ENCODE results near the gene FEM1C. TPM values are rescaled to one million over a fixed set of nuclear protein-coding genes. Genes with fewer than 3 reads are reported as not detected.

Gene FEM1C
- total RNA-seq, 2 donors from 2014 or later = 4.9 to 11.9 TPM

- H3K36me3 ChIP-seq (replicated peaks in 1 of 2; ENCODE audit: insufficient read depth in 1 of 2, low read depth in 2 of 2) = peaks cover 6 to 12% of the 10 kb centered on the region in 2 donors
- DNase-seq (no peak), ATAC-seq (no peak)
- H3K4me1 ChIP-seq = peaks cover 35% of the 10 kb centered on the region
- H3K9me3 ChIP-seq = no peaks in the 10 kb centered on the region
- H3K4me3 ChIP-seq = no peak overlapping the region
- no peak overlapping the region for H3K27ac ChIP-seq
- no peaks in the 10 kb centered on the region for H3K27me3 ChIP-seq
- intact Hi-C loops (cut with DNase I) = no loop called here
- TF ChIP-seq POLR2A (IDR thresholded peaks at IDR 0.05) = no peak
- TF ChIP-seq, protein P1, sequence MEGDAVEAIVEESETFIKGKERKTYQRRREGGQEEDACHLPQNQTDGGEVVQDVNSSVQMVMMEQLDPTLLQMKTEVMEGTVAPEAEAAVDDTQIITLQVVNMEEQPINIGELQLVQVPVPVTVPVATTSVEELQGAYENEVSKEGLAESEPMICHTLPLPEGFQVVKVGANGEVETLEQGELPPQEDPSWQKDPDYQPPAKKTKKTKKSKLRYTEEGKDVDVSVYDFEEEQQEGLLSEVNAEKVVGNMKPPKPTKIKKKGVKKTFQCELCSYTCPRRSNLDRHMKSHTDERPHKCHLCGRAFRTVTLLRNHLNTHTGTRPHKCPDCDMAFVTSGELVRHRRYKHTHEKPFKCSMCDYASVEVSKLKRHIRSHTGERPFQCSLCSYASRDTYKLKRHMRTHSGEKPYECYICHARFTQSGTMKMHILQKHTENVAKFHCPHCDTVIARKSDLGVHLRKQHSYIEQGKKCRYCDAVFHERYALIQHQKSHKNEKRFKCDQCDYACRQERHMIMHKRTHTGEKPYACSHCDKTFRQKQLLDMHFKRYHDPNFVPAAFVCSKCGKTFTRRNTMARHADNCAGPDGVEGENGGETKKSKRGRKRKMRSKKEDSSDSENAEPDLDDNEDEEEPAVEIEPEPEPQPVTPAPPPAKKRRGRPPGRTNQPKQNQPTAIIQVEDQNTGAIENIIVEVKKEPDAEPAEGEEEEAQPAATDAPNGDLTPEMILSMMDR (IDR thresholded peaks at IDR 0.05) = no peak
Observed at GRCh38 chr5:115522832-115523403, 21.7 kb downstream of the FEM1C start.

DNA sequence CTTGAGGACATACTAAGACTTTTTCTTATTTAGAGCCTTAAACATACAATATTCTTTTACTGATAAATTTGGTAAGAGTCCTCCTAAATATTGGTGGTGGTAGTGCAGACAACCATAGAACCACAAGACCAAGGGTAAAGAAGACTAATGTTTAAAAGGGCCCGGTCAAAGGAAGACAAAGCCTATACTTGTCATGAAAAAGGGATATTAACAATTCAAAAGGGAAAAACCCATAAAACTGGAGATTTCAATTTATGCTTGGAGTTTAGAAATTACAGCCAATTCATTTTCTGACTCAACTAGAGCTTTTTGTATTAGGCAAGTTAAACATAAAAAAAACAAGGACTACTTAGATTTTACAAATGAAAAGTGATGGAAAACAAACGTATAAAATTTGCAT, 24.4 kb downstream of the FEM1C start:
- Histone ChIP-seq H3K36me3 (replicated peaks in 1 of 2; ENCODE audit: insufficient read depth in 1 of 2, low read depth in 2 of 2) (peaks cover 6 to 8% of the 10 kb centered on the region in 2 donors), H3K4me1 (peaks cover 11% of the 10 kb centered on the region), H3K27me3 (no peaks in the 10 kb centered on the region), H3K27ac (no peak overlapping the region), H3K4me3 (no peak overlapping the region), H3K9me3 (no peaks in the 10 kb centered on the region)
- WGBS, 2 donors = 88 to 92% methylated on average over 2 of the region's 2 CpGs
- intact Hi-C loops (cut with DNase I) = no loop called here
- ATAC-seq (no peak), DNase-seq (no peak)
- no peak for TF ChIP-seq POLR2A (IDR thresholded peaks at IDR 0.05)
- TF ChIP-seq, protein P1 (IDR thresholded peaks at IDR 0.05) = no peak

- Histone ChIP-seq H3K27ac (no peak overlapping the region), H3K4me3 (no peak overlapping the region), H3K4me1 (no peaks in the 10 kb centered on the region), H3K27me3 (no peaks in the 10 kb centered on the region), H3K36me3 (replicated peaks in 1 of 2; ENCODE audit: insufficient read depth in 1 of 2, low read depth in 2 of 2) (no peaks in the 10 kb centered on the region), H3K9me3 (no peaks in the 10 kb centered on the region)
- DNase-seq = no peak
- TF ChIP-seq, protein P1 (IDR thresholded peaks at IDR 0.05) = no peak
- TF ChIP-seq POLR2A (IDR thresholded peaks at IDR 0.05) = no peak
- intact Hi-C loops (cut with DNase I) = no loop called here
- 75 to 80% methylated on average over 1 of the region's 1 CpG for WGBS, 2 donors
- ATAC-seq = no peak
Observed at GRCh38 chr5:115516372-115516771, 28.2 kb downstream of the FEM1C start.

DNA sequence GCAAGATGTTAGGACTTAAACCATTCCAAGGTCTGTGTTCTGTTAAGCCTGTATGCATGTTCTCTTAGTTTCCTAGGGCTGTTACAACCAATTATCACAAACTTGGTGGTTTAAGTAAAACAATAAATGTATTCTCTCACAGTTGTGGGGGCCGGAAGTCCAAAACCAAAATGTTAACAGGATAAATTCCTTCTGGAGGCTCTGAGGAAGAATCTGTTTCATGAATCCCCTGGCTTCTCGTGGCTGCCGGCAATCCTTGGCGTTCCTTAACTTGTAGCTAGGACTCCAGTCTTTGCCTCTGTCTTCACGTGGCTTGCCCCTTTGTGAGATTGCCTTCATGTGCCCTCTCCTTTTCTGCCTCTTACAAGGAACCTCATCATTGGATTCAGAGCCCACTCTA, 30.4 kb downstream of the FEM1C start:
- intact Hi-C loops (cut with DNase I) = no loop called here
- Histone ChIP-seq H3K36me3 (replicated peaks in 1 of 2; ENCODE audit: insufficient read depth in 1 of 2, low read depth in 2 of 2) (no peaks in the 10 kb centered on the region), H3K27me3 (no peaks in the 10 kb centered on the region), H3K4me3 (no peak overlapping the region), H3K27ac (no peak overlapping the region), H3K9me3 (no peaks in the 10 kb centered on the region), H3K4me1 (no peaks in the 10 kb centered on the region)
- no peak for ATAC-seq
- WGBS, 2 donors = 93 to 94% methylated on average over 5 of the region's 5 CpGs
- TF ChIP-seq, protein P1 (IDR thresholded peaks at IDR 0.05) = no peak
- no peak for TF ChIP-seq POLR2A (IDR thresholded peaks at IDR 0.05)
- no peak for DNase-seq

GRCh38 chr5:115511632-115512031, 32.9 kb downstream of the FEM1C start:
- Histone ChIP-seq H3K27ac (no peak overlapping the region), H3K9me3 (no peaks in the 10 kb centered on the region), H3K4me3 (no peak overlapping the region), H3K4me1 (no peaks in the 10 kb centered on the region), H3K36me3 (replicated peaks in 1 of 2; ENCODE audit: insufficient read depth in 1 of 2, low read depth in 2 of 2) (no peaks in the 10 kb centered on the region), H3K27me3 (no peaks in the 10 kb centered on the region)
- ATAC-seq (no peak), DNase-seq (no peak)
- 92 to 93% methylated on average over 3 of the region's 3 CpGs for WGBS, 2 donors
- TF ChIP-seq, protein P1 (IDR thresholded peaks at IDR 0.05) = no peak
- no peak for TF ChIP-seq POLR2A (IDR thresholded peaks at IDR 0.05)
- intact Hi-C loops (cut with DNase I) = no loop called here
